NCI-H2196 treated with DMSO at 0.1 percent for 48 hours (cell line): ENCODE measurements around the gene PPP1R3G.
"Not testable (repeated sequence)": the region's sequence is repeated elsewhere in the genome, so short reads cannot be mapped to it uniquely, and the experiment has no call there.

Source experiments
- DNase-seq: peaks from one replicate; lab custom pipeline; 2025; ENCODE audit not compliant: unreplicated experiment; lab: John Stamatoyannopoulos, UW

The PPP1R3G gene

DNA sequence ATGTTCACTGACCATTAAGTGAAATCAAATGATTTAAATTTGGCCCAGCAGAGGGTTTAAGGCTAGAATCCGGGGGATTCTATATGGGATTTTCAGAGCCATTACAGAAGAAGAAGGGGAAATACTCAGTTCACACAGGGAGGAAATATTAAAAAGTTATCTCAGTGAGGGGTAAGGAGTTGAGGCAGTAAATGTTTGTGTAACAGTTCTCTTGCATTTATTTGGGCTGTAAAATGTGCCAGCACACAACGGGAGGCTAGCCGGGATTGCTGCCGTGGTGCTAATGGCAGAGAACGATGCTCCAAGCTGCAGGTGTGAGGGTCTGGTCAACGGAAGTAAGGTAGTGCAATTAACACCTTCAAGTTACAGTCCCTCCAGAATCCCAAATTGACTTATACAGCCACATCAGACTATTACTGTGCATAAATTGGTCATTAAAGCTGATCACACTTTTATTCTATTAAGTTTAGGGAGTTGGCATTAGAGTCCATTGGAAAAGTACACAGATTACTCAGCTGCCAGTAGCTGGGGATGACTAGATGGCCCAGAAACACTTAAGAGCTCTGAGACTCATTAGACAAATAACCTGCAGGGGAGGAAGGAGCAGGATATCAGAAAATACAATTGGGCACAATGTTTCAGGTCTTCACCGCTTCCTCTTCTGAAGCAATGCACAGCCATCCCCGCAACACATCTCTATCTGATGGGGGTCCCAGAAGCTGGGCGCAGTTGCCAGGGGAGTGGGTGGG lies 31.3 kb downstream of the PPP1R3G start:
- no peak for DNase-seq

- no peak for DNase-seq
These were observed 34.2 kb downstream of the PPP1R3G start for GRCh38 chr6:5119090-5119951.

DNA sequence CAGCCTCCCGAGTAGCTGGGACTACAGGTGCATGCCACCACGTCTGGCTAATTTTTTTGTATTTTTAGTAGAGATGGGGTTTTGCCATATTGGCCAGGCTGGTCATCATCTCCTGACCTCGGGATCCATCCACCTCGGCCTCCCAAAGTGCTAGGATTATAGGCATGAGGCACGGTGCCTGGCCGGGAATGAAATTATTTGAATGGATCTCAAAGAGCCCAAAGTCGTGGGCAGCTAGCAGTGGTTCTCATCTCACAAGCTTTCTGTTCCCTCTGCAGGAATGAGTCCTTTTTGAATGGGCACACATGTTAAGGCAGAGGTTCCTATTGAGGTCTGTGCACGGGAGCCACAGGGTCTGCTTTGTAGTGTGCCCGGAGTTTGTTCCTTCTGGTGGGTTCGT lies 34.9 kb downstream of the PPP1R3G start:
- DNase-seq: no peak

- DNase-seq: not testable (repeated sequence)
These were observed 35.4 kb downstream of the PPP1R3G start for GRCh38 chr6:5120543-5120942.

DNA sequence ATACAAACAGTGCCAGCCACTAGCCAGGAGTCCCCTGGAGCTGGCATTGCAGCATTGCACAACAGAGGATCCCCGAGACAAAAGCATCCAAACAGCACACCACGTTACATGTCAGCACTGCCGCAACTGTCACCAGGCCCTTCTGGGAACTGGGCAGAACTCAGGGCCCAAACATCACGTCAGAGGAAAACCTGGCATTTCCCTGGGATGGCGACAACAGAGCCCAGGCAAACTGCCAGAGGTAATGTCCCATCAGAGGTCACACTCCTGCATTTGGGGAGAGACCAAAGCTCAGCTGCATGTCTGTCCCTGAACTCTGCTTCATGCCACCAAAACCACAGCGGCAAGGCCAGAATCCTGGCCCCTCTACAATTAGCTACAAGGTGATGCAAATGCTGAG lies 36.3 kb downstream of the PPP1R3G start:
- DNase-seq: no peak

GRCh38 chr6:5121956-5122355 lies 36.8 kb downstream of the PPP1R3G start:
- no peak for DNase-seq

- no peak for DNase-seq
These were observed 37.5 kb downstream of the PPP1R3G start for GRCh38 chr6:5122504-5123112.

- DNase-seq: no peak
These were observed 38.4 kb downstream of the PPP1R3G start for GRCh38 chr6:5123296-5124143.

DNA sequence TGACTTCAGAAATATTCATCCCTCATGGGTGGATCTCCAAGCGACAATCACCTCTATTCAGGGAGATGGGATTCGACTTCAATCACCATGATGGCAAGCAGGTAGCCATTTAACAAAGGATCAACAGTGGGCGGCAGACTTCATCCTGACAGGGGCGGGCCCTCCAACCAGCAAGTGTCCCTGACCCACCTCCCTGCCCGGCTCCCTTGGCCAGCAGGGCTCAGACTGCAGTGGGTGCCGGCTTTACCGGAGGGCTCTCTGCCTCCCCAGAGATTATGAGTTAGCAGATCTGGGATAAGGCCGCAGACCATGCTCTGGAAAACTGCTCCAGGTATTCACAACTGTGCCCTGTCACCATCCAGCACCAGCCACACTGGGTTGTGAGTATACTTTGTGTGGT lies 39.4 kb downstream of the PPP1R3G start:
- DNase-seq: no peak

DNA sequence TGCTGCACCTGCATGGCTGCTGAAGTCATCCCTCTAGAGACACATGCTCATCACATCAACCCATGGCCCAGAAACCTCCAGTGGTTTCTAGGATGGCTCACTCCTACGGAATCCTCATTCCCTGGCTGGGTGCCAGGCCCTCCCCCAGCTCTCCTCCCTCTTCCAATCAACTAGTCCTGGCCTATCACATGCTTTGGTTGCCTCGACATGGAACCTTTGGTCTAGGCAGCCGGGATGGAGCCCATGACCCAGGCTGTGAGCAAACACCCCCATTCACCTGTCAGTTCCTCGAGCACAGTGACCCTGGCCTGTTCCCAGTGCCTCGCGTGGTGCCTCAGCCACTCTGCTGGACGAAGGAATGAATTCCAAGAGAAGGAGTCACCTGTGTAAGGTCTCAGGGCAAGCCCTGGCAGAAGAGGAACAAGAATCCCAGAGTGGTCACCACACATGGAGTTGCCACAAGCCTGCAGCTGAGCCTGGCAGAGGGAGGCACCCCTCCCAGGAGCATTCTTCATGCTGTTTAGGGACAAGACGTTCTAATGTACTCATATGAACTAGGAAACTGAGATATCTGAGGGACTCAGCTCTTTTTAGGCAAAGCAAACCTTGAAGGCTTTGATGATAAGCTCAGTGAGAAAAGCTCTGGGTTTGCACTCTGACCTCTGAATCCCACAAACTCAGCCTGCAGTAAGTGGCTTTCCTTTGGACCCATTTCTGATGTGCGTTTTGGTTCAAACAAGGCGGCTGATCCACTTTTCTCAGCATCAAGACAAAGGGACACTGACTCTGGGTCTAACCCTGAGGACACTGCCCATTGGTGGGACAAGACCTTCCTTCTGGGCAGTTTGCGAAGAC lies 40.2 kb downstream of the PPP1R3G start:
- DNase-seq: no peak

- no peak for DNase-seq
These were observed 41.1 kb downstream of the PPP1R3G start for GRCh38 chr6:5126214-5126613.

DNA sequence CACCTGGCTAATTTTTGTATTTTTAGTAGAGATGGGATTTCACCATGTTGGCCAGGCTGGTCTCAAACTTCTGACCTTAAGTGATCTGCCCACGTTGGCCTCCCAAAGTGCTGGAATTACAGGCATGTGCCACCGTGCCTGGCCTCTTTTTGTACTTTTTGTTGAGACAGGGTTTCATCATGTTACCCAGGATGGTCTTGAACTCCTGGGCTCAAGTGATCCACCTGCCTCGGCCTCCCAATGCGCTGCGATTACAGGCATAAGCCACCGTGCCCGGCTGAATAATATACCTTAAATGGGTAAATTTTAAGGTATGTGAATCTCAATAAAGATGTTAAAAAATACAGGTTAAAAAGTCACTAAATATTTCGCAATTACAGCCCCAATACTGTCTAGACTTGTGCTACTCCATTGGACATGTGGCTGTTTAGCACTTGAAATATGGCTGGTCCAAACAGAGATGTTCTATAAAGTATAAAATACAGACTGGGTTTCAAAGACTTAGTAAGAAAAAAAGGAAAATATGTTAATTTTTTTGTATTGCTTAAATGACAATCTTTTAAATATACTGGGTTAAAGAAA lies 42.1 kb downstream of the PPP1R3G start:
- no peak for DNase-seq

DNA sequence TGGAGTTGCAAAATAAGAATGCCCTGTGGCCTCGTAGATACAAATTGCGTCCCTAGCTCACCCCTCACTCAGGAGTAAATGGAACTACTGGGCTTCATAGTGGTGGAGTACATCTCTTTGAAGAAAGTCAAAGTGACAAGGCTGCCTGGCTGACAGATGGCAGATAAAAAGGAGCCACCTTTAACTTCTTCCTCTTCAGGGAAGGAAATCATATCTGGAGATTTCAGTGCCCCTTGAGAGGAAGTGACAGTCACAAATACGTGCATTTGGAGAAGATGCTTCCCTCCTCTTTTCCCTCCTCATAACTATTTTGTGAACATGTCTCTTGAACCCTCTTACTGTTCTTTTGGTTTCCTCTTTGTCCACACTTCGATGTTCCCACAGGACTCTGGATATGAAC lies 43.2 kb downstream of the PPP1R3G start:
- DNase-seq: no peak

GRCh38 chr6:5130135-5130866 lies 45.2 kb downstream of the PPP1R3G start:
- DNase-seq: no peak

DNA sequence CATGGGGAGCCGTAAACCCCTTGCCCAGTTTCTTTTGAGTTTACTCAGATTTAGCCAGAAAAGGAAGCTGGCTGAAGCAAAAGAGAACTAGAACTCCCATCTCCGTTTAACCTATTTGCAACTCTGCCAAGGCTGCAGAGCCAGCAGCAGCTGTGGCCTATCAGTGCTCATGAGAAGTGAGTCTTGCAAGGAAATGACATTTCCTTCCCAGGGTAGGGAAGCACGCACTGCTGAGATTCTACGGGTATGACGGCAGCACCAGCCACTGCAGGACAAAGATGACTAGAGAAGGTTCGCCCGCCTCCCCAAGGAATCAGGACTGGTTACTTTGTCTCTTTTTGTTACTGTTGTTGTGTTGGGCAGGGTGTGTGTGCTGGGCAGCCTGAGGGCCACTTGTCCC lies 47.6 kb downstream of the PPP1R3G start:
- no peak for DNase-seq

GRCh38 chr6:5133943-5134342 lies 48.8 kb downstream of the PPP1R3G start:
- no peak for DNase-seq

GRCh38 chr6:5135788-5136376 lies 50.7 kb downstream of the PPP1R3G start:
- DNase-seq: no peak

DNA sequence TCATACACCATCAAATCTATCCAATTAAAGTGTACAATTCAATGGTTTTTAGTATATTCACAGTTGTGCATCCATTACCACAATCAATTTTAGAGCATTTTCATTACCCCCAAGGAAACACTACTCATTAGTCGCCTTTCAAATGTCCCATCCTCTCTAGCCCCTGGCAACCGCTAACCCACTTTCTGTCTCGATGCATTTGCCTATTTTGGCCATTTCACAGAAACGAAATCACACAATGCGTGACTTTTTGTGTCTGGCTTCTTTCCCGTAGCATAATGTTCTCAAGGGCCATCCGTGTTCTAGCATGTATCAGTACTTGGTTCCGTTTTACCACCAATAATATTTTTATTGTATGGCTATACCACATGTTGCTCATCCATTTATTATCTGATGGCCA lies 51.7 kb downstream of the PPP1R3G start:
- DNase-seq: no peak
